Caki2 (cell line): Measurements from ENCODE around the gene BARHL1. TPM values are rescaled to one million over a fixed set of nuclear protein-coding genes. Genes with fewer than 3 reads are reported as not detected.

Experiments used
- DNase-seq: peaks from one replicate; pipeline ENCODE4 v3.0.0-alpha.2; 2015; ENCODE audit warnings: low read depth
- in situ Hi-C: cut with HindIII; loops from 2 replicates; pipeline ENCODE4 v1.10.0; 2016; ENCODE audit warnings: low sequenced_read_pairs, low pct_unique_long_range_greater_than_20kb, mixed read lengths
- total RNA-seq: library from RNA; depleted of rRNA; stranded (reverse); fragments of >200 nt; shearing (Covaris generic); gene quantifications from 2 replicates; pipeline ENCODE4 v1.2.3, GENCODE V29; 2014; ENCODE audit warnings: low replicate concordance

The BARHL1 gene
- total RNA-seq, 1 experiment from 2014 or later: not detected

- in situ Hi-C loops: no loop called here
- no peak for DNase-seq
Observed at GRCh38 chr9:132597073-132597775, 14.8 kb downstream of the BARHL1 start.

DNA sequence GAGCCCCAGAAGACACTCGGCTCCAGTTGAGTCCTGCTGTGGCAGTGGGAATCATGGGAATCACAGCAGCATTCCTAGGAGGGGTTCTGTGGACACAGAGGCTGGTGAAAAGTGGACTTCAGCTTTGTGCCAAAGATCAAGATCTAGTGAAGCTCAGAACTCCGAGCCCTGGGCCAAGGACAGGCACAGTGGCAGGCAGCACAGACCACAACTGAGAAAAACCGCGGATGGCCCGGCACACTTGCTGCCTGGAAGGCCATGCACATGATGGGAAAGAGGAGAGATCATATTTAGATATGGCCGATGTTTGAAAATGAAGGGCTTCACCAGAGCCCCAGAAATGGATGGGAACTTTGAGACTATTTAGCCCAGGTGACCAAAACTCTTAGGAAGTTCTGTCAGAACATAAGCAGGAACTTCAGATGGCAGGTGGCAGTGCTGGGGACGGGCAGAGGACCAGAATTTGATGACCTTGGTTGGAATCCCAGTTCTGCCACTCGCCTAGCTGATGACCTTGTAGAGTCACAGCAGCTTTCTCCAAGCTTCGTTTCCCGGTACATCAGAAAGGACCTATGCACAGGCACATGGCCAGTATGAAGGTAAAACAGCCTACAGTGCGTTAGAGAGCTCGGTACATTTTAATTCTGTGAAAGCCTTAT, 18.0 kb downstream of the BARHL1 start:
- in situ Hi-C loops: no loop called here

DNA sequence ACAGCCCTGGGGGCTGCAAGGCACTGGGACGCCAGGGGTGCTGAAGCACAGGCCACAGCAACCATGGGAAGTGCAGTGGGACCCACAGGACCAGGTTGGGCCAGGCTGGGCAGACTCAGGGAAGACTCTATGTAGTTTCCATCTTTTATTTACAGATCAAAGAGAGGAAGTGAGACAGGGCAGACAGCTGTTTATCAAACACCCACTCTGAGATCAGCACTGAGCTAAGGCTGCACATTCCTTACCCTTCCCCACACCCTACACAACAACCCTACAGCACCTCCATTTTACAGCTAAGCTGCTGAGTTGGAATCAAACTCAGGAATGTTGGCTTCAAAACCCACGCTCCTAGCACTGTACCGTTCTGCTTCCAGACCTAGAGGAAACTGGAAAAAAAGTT, 19.8 kb downstream of the BARHL1 start:
- no peak for DNase-seq
- in situ Hi-C loops: no loop called here

More for the DNA sequence above, 18.0 kb downstream of the BARHL1 start:
- DNase-seq: no peak

DNA sequence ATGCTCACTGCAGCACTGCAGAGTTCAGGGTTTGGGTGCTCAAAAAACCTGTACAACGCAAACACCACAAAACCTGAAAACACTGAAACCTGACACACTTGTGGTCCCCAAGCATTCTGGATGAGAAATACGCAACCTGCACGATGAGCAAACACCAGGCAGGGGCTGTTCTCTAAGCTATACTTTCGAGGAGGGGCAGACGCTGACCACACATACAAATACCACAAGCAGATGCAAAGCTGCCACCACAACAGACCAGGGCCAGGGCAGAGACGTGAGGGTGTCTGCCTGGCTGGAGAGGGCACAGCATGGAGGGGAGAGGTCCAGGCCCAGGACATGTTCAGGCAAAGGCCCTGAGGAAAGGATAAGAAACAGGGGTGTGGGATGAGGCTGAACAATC, 23.0 kb downstream of the BARHL1 start:
- DNase-seq: no peak

GRCh38 chr9:132606066-132606465, 23.7 kb downstream of the BARHL1 start:
- no peak for DNase-seq
- in situ Hi-C loops: no loop called here

More for the DNA sequence above, 23.0 kb downstream of the BARHL1 start:
- in situ Hi-C loops: no loop called here

GRCh38 chr9:132609184-132609583, 26.8 kb downstream of the BARHL1 start:
- no peak for DNase-seq
- in situ Hi-C loops: no loop called here

GRCh38 chr9:132609829-132610228, 27.4 kb downstream of the BARHL1 start:
- DNase-seq: no peak
- in situ Hi-C loops: no loop called here

- no peak for DNase-seq
- in situ Hi-C loops: no loop called here
Observed at GRCh38 chr9:132610661-132611060, 28.3 kb downstream of the BARHL1 start.

DNA sequence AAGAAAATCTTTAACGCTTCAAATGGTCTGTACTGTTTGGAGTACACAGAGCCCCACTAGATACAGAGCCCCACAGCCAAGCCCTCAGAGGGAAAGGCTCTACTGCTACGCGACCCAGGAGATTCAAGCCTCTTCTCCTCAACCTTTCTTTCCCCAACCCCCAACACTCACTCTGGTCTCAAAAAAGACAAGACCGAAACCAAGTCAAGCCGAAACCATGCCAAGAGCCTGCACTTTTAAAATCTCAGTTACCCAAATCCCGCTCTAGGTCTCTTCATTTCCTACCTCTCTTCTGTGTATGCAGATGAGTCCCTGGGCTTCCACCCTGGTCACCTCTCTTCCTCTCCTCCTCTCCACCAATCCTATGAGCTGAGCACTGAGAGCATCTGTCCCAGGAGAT, 31.9 kb downstream of the BARHL1 start:
- in situ Hi-C loops: no loop called here
- DNase-seq: no peak

DNA sequence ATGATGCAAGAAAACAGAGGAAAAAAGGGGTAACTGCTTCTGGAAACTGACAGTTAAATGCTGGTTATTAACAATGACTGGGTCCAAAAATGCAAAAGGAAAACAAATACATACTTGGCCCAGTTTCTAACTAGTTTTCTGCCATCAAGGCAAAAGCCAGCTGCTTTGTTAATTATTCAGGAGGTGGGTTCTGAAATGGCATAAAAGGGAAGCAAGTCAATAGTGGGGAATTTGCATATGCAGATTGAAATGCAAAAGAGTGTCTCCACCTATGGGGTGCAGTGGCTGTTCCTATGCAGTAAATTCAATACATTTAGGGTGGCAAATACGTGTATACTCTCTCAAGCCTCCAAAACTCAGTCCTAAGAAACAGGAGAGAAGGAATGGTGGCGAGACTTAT, 33.4 kb downstream of the BARHL1 start:
- no peak for DNase-seq
- in situ Hi-C loops: no loop called here

- DNase-seq: no peak
- in situ Hi-C loops: no loop called here
Observed at GRCh38 chr9:132616725-132617124, 34.3 kb downstream of the BARHL1 start.

- in situ Hi-C loops: no loop called here
- DNase-seq: no peak
Observed at GRCh38 chr9:132622159-132622558, 39.8 kb downstream of the BARHL1 start.

DNA sequence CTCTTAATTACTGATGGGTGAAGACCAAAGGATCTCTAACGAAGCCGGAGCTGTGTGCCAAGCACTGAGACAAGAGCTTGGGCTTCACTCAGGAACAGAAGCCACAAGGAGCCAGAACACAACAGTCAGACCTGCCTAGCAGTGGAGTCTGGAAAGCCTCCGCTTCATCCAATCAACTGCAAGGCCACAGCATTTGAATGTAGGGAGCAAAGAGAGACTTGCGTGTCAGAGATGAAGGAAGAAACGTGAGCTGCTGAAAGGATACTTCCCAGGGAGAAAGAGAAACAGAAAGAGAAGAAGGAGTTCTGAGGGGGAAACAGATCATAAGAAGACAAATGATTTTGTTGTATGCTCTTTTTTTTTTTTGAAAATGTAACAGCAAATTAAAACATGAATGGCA, 43.9 kb downstream of the BARHL1 start:
- no peak for DNase-seq
- in situ Hi-C loops: no loop called here

GRCh38 chr9:132627106-132627505, 44.7 kb downstream of the BARHL1 start:
- DNase-seq: no peak
- in situ Hi-C loops: no loop called here

- DNase-seq: no peak
- in situ Hi-C loops: no loop called here
Observed at GRCh38 chr9:132627594-132627993, 45.2 kb downstream of the BARHL1 start.

GRCh38 chr9:132628746-132629145, 46.3 kb downstream of the BARHL1 start:
- in situ Hi-C loops: no loop called here
- DNase-seq: no peak

GRCh38 chr9:132630116-132630515, 47.7 kb downstream of the BARHL1 start:
- DNase-seq: no peak
- in situ Hi-C loops: no loop called here

DNA sequence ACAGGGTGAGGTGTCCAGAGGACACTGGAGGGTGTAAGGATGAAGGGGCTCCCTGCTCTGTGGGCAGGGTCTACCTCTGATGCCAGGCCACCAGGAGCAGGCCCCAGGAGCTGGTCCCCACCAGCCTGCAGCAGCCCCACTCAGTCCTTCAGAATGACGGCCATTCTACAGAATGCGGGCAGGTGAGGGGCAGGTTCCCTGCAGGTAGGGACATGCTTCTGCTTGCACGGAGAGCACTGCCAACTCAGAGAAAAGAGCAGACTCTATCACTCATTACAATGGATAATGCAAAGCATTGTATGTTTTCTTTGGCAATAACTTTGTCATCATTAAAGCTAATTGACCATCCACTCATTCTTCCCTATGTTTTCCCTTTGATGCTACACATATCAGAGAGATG, 48.4 kb downstream of the BARHL1 start:
- in situ Hi-C loops: no loop called here
- DNase-seq: no peak

GRCh38 chr9:132631280-132631679, 48.9 kb downstream of the BARHL1 start:
- in situ Hi-C loops: no loop called here
- DNase-seq: peak; percentile 17

DNA sequence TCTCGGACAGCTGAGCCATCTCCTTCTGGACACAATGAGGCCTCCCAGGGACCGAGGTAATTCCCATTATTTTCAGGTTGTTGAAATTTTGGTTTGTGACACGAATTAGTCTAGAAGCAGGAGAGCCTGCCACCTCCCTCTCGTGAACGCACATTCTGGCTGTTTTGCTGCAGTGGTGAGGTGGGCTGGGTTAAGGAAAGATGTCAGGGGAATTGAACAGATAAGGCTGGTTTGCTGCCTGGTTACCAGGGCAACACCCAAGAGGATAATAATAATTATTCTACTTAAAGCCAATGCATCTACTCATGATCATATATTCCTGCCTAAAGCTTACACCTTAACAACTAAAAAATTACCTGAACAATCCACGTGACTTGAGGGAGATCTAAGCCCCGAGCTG, 49.3 kb downstream of the BARHL1 start:
- no peak for DNase-seq
- in situ Hi-C loops: no loop called here
